Heart left ventricle (tissue), 16 donors: ENCODE results near the gene TOX2. TPM values are rescaled to one million over a fixed set of nuclear protein-coding genes. Genes with fewer than 3 reads are reported as not detected.

Experiments
- ATAC-seq, 4 donors: fragments of 200-7000 bp; cut with Tn5 transposase; one replicate each; pipeline ENCODE4 v1.9.1; 2020 to 2022; ENCODE audit warnings: moderate library complexity in 4 of 4, mild to moderate bottlenecking in 3 of 4, moderate number of reproducible peaks in 1 of 4
- DNase-seq, 5 donors: peaks; one replicate each; pipeline ENCODE4 v3.0.0-alpha.2; 2020
- H3K27ac ChIP-seq, 12 donors: fragments of 200-600 bp; sonication (generic) in 4 of 12; one replicate each; pipeline versions ENCODE4 v1.5.0 to v1.8.0; 2016 to 2022; ENCODE audit warnings: mild to moderate bottlenecking in 2 of 12
- H3K27me3 ChIP-seq, 9 donors: fragments of 200-600 bp; sonication (generic) in 2 of 9; one replicate each; pipeline versions ENCODE4 v1.5.1 to v1.8.0; 2016 to 2022; ENCODE audit warnings: mild to moderate bottlenecking in 3 of 9
- H3K36me3 ChIP-seq, 9 donors: fragments of 200-600 bp; sonication (generic) in 2 of 9; one replicate each; pipeline versions ENCODE4 v1.5.0 to v1.8.0; 2018 to 2022; ENCODE audit warnings: mild to moderate bottlenecking in 2 of 9
- H3K4me1 ChIP-seq, 12 donors: fragments of 200-600 bp; sonication (generic) in 4 of 12; one replicate each; pipeline versions ENCODE4 v1.5.0 to v1.8.0; 2016 to 2022; ENCODE audit warnings: mild to moderate bottlenecking in 3 of 12
- H3K4me3 ChIP-seq, 12 donors: fragments of 200-600 bp; sonication (generic) in 4 of 12; one replicate each; pipeline versions ENCODE4 v1.5.0 to v1.8.0; 2017 to 2022; ENCODE audit warnings: mild to moderate bottlenecking in 9 of 12, moderate library complexity in 4 of 12
- H3K9me3 ChIP-seq, 12 donors: fragments of 200-600 bp; sonication (generic) in 4 of 12; one replicate each; pipeline versions ENCODE4 v1.5.0 to v1.8.0; 2016 to 2022; ENCODE audit warnings: mild to moderate bottlenecking in 1 of 12
- CTCF ChIP-seq, 12 donors: fragments of 200-600 bp; sonication (generic) in 4 of 12; IDR thresholded peaks; one replicate each; pipeline versions ENCODE4 v1.5.0 to v1.8.0; 2018 to 2022; ENCODE audit warnings: antibody characterized with exemption in 12 of 12, mild to moderate bottlenecking in 5 of 12
- POLR2A ChIP-seq, 2 donors: fragments of 450-650 bp; IDR thresholded peaks; one replicate each; pipeline ENCODE4 v1.6.1; 2017; ENCODE audit warnings: antibody characterized with exemption in 2 of 2, mild to moderate bottlenecking in 2 of 2, moderate library complexity in 2 of 2
- WGBS, 4 donors: extraction: QIAGEN DNeasy Blood & Tissue Kit in 2 of 4; methylation state at CpG; one replicate each; pipeline versions ENCODE4 v1.1.5 to v1.1.7; 2013 to 2018; 5-methylcytosine and 5-hydroxymethylcytosine counted together
- intact Hi-C, 10 donors: fragments of 100-400 bp; cut with DNase I; formaldehyde crosslinking; loops; one replicate each; pipeline versions ENCODE4 v1.11.1 to v1.14.2; 2022
- polyA plus RNA-seq, 2 donors: library from polyadenylated mRNA; stranded (reverse); fragments of 200-250 nt; gene quantifications; one replicate each; pipeline ENCODE4 v1.2.3, GENCODE V29; 2013
- total RNA-seq, 9 donors: library from RNA; depleted of rRNA in 2 of 9; stranded (reverse); fragments of >200 nt in 2 of 9; fragmentation: NEBNext Ultra II Directional in 3 of 9; extraction: Animal tissue kit (Norgen Biotek cat#: 25700) in 3 of 9; gene quantifications; one replicate each; pipeline versions ENCODE4 v1.1.0 to v1.2.4, GENCODE V29; 2016 to 2023
- donor health status: ischemic (EF 13 %, LVEDD 7.1; RV severe dilation, severe dysfunction).
- donor health status: healthy with polysubstance abuse.
- donor health status: DM: no; HTN: yes; CAD: no.
- donor health status: DM: no; HTN: no; CAD: no.
- donor health status: ischemic (EF 25% LVEDD 6.9; RV normal size, moderate dysfunction).
- donor health status: ischemic (EF 25% LVEDD 5.7; RV mildly dilated, moderate dysfunction).
- donor health status: healthy.
- donor health status: DM: yes; HTN: yes; CAD: no.
- donor health status: ischemic (EF 35%, LVEDD 5.7; RV mildly dilated, moderate dysfunction).
- donor health status: nonischemic (EF 11% LVEDD 7.7; RV severe dilation, severe dysfunction).
- donor health status: DM: yes; HTN: yes; CAD: no.
- donor health status: PGD.
- donor health status: ischemic (EF 29% LVEDD 5.4; RV normal size, mild dysfunction).
- donor health status: nonischemic (EF 23%, LVEDD 6.1; RV moderate dilation, normal function).

The TOX2 gene
- total and polyA plus RNA-seq, 11 donors: 0.53 to 3.0 (median 0.91) TPM

DNA sequence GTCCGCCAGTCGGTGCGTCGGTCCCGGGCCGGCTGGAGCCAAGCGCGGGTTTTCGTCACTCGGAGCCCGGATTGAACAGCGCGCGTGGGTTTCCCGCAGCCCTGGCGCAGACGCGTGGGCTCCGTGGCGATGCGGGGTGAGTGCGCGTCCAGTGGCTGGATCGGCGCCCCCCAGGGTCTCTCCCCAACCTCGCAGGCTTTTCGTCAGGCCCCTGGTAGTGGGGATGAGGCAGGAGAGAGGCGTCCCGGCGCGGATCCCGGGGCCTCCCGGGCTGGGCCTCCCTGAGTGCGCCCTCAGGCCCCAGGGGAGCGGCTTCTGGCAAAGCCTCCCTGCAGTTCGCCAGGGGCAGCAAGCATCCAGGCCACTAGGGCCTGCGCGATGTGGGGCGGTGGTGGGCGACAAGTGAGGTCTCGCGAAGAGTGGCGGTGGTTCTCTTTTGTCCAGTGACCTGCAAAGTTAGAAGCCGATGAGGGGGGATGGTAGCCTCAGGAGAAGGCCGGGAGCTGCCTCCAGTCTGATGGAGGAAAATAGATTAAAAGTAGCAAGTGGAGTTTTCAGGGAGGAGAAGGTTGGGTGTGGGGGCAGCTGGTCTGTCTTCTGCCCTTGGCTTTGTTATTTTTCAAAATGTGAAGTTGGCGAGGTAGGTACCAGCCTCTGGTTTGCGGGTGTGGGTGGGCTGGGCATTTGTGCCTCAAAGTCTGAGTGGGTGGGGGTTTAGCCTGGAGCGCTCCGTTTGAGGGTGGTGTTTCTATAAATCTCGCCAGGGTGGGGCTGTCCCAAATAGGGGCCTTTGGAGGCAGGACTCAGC lies 1.6 kb downstream of the TOX2 start:
- intact Hi-C loops: no loop called here
- ATAC-seq (peak in 2 of 4 donors; percentile 10 to 23), DNase-seq (no peak)
- Histone ChIP-seq H3K9me3 (peaks cover 0 to 24% (median 16%) of the 10 kb centered on the region in 12 donors), H3K4me3 (peak overlapping the region; percentile 17 to 65 (median 44)), H3K27ac (no peak overlapping the region), H3K27me3 (peaks cover 13 to 66% (median 31%) of the 10 kb centered on the region in 9 donors), H3K4me1 (peaks cover 0 to 22% (median 5%) of the 10 kb centered on the region in 12 donors), H3K36me3 (no peaks in the 10 kb centered on the region)
- TF ChIP-seq CTCF (IDR thresholded peaks at IDR 0.05): no peak
- TF ChIP-seq POLR2A (IDR thresholded peaks at IDR 0.05): no peak
- 7 to 21% (median 11%) methylated on average over 21 to 50 of the region's 50 CpGs for WGBS, 4 donors

DNA sequence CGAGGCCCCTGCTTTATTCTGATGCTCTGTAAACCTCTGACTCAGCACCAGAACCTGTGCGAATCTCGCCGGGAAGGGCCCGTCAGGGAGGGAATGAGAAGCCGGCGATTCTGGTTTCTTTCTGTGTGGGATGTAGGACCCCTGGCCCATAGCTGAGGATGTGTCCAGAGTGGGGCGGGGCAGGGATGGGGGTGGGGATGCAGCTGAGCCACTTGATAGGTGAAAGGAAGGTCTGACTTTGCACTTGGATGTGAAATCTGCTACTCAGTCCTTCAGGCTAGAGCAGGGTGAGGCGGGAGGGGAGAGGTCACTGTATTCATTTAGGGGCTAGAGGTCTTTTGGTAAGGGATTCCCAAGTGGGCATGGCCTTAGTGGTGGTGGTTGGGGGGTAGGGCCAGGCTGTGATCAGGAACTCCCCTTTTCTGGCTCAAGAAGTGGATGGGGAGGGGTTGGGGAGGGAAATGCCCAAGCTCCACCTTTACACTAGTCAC lies 2.3 kb downstream of the TOX2 start:
- H3K4me3 ChIP-seq: peak overlapping the region in 5 of 12 donors; percentile 48 to 65 (median 56)

GRCh38 chr20:43917380-43917779 lies 2.7 kb downstream of the TOX2 start:
- peaks cover 13 to 69% (median 31%) of the 10 kb centered on the region in 9 donors for H3K27me3 ChIP-seq
- intact Hi-C loops: no loop called here

More for the DNA sequence above, 2.3 kb downstream of the TOX2 start:
- peaks cover 0 to 25% (median 5%) of the 10 kb centered on the region in 12 donors for H3K4me1 ChIP-seq
- intact Hi-C loops: no loop called here
- ATAC-seq (no peak), DNase-seq (no peak)
- WGBS, 4 donors: 33 to 63% (median 47%) methylated on average over 8 to 9 of the region's 9 CpGs
- H3K27ac ChIP-seq: no peak overlapping the region
- no peaks in the 10 kb centered on the region for H3K36me3 ChIP-seq
- TF ChIP-seq CTCF (IDR thresholded peaks at IDR 0.05) (no peak), POLR2A (IDR thresholded peaks at IDR 0.05) (no peak)
- peaks cover 13 to 68% (median 31%) of the 10 kb centered on the region in 9 donors for H3K27me3 ChIP-seq
- H3K9me3 ChIP-seq: peaks cover 0 to 22% (median 15%) of the 10 kb centered on the region in 12 donors

More at GRCh38 chr20:43917380-43917779, 2.7 kb downstream of the TOX2 start:
- no peak for DNase-seq
- no peak overlapping the region for H3K27ac ChIP-seq
- TF ChIP-seq CTCF (IDR thresholded peaks at IDR 0.05): no peak
- no peak for TF ChIP-seq POLR2A (IDR thresholded peaks at IDR 0.05)
- WGBS, 4 donors: 85 to 89% (median 88%) methylated on average over 9 of the region's 9 CpGs
- H3K9me3 ChIP-seq: peaks cover 0 to 17% (median 12%) of the 10 kb centered on the region in 12 donors
- H3K4me1 ChIP-seq: peaks cover 0 to 25% (median 5%) of the 10 kb centered on the region in 12 donors
- H3K4me3 ChIP-seq: no peak overlapping the region
- no peaks in the 10 kb centered on the region for H3K36me3 ChIP-seq
- ATAC-seq: no peak
